Activated T-cell treated with anti-CD3 and anti-CD28 coated beads for 24 hours (primary cell): Measurements from ENCODE around the gene ALKBH1.
"Not testable (repeated sequence)": the region's sequence is repeated elsewhere in the genome, so short reads cannot be mapped to it uniquely, and the experiment has no call there.

Experiments used
- DNase-seq: peaks from one replicate; pipeline ENCODE4 v3.0.0-alpha.2; 2020; ENCODE audit warnings: low read depth

ALKBH1 gene, protein sequence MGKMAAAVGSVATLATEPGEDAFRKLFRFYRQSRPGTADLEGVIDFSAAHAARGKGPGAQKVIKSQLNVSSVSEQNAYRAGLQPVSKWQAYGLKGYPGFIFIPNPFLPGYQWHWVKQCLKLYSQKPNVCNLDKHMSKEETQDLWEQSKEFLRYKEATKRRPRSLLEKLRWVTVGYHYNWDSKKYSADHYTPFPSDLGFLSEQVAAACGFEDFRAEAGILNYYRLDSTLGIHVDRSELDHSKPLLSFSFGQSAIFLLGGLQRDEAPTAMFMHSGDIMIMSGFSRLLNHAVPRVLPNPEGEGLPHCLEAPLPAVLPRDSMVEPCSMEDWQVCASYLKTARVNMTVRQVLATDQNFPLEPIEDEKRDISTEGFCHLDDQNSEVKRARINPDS

DNA sequence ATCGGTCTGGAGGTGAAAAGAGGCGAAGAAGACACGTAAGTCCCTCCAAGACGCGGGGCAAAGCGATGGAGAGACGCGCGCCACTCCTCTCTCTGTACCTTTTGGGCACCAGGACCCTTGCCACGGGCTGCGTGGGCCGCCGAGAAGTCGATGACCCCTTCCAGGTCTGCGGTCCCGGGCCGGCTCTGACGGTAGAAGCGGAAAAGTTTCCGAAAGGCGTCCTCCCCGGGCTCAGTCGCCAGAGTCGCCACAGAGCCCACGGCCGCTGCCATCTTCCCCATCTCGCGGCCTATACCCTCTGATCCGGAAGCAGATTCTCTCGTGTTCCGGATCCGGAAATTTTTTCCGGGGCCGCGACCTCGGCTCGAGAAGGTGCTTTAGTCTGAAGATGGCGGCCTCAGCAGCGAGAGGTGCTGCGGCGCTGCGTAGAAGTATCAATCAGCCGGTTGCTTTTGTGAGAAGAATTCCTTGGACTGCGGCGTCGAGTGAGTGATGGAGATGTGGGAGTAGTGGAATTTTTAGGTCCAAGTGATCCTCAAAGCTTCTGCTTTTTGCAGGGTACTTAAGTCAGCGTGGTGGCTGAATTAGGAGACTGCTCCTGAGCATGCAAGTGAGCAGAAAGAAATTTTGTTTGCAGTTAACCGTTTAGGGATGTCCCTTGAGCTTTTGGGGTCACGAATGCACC is at the start of gene ALKBH1, which contains the start of gene SLIRP:
TSS of gene ALKBH1 (minus strand) at position 300 of the 685 bp plus-strand sequence. CDS start at position 281, 19 bp downstream.
TSS of gene SLIRP (plus strand) at position 380 of the 685 bp plus-strand sequence. CDS start at position 389, 9 bp downstream.
- DNase-seq = peak; percentile 84

DNA sequence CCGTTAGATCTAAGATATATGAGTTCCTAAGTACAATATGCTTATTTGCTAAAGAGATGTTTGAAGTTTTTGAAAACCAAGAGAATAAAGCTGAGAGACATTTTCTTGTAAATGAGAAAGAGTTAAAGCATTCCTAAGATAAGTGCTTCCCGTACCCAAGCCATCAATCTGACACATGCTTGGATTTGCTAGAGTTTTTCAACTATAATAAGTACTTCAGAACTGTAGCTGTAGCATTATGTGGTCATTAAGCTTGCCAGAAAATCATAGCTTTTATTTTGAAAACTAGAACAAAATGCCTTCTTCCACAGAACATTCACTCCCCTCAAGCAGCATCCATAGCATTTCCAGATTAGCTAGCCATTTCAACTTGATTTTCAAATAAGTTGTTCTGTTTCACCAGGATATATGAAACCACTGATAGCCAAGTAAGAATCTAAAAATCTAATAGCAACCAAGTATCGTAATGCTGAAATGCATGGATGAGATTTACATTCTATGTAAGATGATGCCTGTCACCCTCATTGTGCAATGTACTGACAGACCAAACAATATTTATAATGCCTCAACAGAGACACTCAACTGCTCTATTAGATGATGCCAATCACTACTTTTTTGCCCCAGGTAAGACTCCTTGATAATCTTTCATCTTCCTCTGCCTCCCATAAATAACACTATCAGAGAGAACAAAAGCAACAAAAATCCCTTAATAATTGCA is 45.1 kb upstream of the ALKBH1 start:
- no peak for DNase-seq

DNA sequence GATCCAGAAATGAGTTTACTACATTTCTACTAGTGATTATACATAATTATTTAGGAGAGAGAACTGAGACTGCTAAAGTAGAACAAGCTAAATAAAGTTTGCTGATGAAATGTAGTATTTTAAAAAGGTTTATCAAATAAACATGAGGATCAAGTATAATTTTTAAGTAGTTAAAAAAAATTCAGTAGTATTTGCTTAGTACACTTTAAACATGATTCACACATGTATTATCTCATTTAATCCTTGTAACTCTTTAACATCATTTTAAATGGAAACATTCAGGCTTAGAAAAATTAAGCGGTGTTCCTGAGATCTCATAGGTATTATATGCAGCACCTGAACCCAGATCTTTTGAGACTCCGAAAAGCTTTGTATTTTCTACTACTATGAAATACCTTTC is 44.4 kb upstream of the ALKBH1 start:
- DNase-seq = no peak

DNA sequence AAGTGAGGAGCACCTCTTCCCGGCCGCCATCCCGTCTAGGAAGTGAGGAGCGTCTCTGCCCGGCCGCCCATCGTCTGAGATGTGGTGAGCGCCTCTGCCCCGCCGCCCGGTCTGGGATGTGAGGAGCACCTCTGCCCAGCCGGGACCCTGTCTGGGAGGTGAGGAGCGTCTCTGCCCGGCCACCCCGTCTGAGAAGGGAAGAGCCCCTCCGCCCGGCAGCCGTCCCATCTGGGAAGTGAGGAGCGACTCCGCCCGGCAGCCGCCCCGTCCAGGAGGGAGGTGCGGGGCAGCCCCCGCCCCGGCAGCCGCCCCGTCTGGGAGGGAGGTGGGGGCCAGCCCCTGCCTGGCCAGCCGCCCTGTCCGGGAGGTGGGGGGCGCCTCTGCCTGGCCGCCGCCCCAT is 39.6 kb upstream of the ALKBH1 start:
- not testable (repeated sequence) for DNase-seq

DNA sequence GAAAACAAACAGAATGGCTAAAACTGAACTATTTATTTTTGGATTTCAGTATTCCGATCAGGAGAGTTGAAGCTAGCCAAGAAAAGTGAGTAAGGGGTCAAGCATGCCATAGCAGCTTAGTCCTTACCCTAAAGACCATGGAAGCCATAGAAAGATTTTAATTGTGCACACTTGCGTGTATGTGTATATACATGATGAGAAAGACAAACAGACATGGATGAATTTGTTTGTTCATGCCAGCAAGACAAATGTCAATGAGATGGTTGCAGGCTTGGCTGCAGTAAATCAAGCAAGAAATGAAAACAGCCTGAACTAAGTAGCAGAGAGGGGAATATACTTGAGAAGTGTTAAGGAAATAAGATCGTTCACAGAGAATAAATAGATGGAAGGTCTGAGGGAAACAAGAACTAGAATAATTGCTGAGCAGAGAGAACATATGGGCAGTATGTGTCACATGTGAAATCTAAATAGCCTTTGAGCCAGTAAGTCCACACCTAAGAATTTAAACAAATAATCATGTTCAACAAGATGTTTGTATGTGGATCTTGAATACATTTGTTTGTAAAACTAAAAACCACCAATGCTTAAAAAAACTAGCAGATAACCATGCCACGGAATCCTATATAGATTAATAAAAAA is 38.4 kb upstream of the ALKBH1 start:
- no peak for DNase-seq

DNA sequence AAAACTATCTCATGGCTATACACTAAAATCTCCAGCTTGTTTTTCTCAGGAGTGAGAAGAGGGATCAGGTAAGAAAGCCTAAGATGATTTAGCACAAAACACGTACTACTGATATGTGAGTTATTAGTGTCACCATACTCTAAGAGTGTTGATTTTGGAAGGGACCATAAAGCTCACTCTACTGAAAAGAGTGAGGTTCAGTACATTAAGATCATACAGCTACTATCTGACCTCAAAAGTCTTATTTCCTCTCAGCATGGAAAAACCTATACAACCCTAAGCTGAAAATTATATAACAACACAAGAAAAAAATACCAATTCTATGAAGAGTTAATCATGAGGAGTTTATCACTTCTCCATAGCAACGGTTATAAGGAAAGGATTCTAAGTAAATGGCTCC is 33.6 kb upstream of the ALKBH1 start:
- DNase-seq = no peak

DNA sequence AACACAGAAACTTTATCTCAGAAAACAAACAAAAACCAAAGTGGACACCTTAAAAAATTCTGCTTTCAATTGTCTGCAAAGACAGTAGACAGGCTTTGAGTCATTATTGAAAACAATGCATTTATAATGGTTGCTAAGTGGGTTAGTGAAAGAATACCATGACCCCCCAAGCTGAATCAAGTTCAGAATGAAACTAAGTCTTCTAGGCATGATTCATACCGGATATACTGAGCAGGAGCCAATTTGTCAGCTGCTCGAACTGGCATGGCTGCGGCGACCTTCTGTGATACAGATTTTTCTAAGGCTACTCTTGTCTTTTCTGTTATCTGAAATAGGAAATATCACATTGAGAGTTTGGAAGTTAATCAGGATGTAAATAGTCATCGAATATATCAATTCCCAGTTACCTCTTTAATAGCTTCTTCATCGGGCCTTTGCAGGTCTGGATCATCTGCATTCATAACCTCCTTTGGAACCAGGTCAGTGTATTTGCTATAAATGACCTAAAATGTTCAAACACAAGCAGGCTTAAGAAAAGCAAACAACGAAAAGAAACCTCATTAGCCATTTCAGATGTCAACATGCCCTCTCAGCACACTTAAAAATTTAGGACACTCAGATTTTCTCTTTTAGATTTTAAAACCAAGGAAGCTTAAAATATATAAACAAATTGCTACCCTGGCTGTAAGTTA is 30.9 kb upstream of the ALKBH1 start:
- no peak for DNase-seq

DNA sequence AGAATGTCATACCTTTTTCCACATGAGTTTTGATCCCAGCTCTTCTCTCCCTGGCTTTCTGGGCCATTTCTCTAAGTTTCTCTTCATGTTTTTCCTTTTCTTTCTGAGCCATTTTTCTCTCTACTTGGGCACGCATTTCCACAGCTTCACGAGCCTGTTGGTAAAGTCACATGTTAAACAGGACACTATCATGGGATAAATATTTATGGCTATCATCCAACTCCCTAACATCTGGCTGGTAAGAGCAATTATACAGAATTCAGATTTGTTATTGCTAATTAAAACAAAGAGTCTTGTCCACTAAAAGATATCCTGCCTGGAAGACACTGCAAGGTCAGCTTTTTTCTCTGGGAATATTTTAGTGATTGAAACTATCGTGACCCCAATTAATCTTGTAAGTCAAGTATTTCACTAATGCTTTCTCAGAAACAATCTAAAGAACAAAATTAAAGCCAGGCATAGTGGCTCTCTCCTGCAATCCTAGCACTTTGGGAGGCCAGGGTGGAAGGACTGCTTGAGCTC is 23.2 kb upstream of the ALKBH1 start:
- DNase-seq = no peak

DNA sequence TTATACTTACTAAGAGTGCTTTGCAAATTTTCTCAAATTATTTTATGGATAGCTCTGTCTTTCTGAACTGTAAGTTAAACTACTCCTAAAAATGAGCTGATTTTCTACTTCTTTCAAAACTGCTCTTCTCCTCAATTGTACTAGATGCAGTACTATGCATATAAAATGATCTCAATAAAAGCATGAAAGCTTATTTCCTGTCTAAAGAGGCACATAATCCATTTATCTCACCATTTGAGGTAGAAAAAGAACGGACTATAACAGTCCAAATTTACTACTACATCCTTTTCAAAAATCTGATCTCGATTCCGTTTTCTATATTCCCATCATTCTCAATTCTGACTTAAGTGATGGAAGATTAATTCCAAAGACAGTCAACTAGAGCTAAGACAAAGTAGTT is 14.5 kb upstream of the ALKBH1 start:
- no peak for DNase-seq

DNA sequence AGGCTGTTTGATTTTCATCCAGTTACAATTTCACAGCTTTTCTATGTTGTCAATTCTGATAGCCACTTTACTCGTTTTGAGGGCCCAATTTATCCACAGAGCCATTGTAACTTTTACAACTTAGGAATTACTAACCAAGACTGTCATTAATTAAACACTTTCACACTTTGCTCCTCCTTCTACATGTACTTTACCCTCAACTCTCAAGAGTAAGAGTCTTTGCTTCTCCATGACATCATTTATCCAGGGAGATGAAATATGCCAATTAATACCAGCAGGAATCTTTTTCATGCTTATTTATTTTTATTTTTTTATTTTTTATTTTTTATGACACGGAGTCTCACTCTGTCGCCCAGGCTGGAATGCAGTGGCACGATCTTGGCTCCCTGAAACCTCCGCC is 13.6 kb upstream of the ALKBH1 start:
- DNase-seq = no peak

DNA sequence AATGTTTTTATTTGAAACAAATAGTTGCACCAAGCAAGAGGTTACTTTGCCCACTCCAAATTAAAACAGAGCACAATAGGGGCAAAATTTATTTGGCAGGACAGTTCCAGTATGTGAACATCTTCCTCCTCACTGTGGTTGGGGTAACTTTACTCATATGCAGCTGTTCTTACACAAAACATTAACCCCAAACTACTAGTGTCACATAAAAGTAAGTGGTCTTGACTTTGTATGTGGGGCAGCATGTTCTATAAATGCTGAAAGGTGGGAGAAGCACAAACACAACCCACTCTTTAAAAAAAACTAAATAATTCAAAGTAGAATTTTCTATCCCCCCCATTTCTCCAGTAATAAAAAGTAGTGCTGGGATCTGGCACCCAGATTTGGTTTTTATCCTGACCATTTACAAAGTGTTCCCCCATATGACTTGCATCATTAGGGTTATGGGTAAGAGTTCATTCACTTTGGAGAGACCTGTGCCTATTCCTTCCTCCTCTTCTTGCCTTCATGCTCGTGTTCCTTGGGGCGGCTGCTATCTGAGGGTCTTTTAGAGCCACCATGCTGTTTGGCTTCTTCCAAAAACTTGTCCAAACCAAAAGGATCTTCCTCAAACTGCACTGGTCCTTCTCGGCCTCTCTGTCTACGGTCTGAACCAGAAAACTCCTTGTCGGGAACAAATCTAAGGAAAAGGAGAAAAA is 9.9 kb upstream of the ALKBH1 start:
- no peak for DNase-seq

DNA sequence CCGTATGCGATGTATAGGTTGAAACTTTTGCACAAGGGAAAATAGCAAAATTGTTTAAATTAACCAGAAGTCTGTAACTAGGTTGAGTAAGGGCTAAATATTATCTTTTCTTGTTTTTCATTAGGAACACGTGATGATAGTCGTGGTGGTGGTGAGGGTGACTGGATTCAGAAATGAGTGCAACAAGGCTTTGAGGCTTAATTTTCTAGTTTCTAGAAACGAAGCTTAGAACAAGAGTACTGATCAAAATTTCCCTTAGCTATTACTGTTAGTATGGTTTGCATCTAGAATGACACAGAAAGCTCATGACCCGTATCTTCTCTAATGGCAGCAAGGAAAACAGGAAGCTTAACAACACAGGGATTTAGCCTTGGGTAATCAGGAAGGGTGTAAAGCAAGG is 7.1 kb upstream of the ALKBH1 start:
- no peak for DNase-seq

DNA sequence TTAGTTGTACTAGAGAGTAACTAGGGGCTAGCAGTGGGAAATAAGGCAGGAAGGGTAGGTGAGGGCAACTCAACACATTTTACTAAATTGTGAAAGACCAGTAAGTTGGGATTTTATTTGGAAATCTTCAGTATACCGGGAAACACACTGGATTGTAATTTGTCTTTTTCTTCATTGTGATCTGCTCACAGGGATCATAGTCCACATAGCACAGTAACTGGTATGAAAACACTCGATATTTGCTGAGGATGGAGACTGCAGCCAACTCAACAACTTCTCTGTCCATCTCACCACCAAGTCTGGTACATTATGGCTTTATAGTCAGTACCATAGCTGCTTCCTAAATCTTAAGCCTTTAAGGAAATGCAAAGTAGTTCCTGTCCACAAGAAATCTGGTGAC is 2.5 kb upstream of the ALKBH1 start:
- no peak for DNase-seq

DNA sequence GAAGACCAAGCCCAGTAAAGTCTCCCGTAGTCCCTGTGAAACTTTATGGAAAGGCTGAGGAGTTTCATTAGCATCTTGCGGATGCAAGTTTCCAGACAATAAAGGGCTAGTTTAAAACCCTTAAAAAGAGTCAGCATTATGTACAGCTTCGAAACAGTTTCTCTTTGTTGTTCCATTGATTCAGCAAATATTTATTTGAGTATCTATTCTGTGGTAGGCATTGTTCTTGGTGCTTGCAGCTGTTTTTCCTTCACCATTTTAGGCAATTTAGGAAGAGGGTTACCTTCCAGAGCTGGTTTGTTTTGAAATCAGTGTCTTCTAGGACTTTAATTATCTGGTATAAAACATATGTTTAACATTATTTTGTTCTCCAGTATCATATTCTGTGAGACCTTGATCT is 1.6 kb upstream of the ALKBH1 start:
- no peak for DNase-seq

DNA sequence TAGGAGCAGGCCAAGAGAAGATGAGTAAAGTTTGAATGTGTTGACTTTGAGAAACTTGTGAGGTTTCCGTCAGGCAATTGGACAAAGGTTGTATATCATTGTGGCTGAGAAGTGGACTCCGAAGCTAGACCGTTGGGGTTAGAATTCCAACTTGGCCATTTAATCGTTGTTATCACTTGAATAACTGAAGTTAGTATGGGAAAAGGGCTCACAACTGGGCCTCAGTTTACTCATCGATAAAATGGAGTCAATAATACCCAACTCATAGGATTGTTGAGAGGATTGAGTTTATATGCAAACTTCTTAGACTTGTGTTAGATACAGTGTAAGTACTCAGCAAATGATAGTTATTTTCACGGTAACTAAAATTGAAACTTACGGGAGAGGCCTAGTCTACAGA is 926 bp upstream of the ALKBH1 start:
- no peak for DNase-seq

DNA sequence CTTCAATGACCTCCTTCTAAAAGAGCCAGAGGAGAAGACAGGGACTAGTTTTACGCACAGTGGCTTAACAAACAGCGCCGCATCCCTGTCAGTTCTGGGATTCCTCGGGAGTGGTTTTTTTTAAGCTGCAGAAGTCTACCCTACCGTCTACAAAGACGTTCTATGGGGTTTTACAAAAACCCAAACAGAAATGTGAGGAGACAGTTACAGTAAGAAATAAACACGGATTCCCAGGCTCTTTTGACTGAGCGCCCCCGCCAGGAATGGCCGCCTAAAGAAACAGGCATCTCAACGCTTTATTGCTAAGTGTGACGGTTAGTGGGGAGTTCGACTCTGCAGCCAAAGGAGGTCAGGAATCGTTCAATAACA is 484 bp downstream of the ALKBH1 start:
- DNase-seq = no peak

DNA sequence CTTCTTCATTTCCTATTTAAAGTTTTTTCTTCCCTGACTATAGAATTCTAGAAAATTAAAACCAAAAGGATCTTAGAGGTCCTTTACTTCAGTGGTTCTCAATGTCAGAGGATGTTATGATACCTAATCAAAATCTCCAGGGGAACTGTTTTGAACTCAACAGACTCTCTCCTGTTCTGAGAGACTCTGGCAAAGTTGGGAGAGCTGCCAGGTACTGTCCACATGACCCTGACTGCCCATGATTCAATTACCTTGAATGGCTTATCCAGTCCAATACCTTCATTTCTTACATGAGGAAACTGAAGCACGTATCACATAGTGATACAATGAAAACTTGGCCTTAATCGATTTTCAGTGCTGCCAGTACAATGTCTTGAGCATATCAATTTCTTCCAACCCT is 16.6 kb downstream of the ALKBH1 start:
- no peak for DNase-seq

DNA sequence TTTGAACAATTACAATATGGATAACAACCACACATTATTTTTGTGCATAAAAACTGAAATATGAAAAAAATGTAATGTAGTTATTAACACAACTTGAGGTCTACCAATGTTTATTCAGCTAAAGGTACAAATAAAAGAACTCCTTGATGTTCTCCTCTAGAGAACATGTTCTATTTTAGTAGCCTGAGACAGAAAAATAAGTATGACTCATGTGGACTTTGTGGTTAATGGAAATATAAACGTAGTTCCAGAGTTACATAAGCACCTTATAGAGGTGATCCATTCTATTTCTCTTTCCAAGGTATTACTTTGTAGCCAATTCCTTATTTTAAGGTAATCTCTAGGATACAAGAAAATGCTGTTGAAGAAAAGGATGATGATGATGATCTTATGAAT is 25.7 kb downstream of the ALKBH1 start:
- no peak for DNase-seq

DNA sequence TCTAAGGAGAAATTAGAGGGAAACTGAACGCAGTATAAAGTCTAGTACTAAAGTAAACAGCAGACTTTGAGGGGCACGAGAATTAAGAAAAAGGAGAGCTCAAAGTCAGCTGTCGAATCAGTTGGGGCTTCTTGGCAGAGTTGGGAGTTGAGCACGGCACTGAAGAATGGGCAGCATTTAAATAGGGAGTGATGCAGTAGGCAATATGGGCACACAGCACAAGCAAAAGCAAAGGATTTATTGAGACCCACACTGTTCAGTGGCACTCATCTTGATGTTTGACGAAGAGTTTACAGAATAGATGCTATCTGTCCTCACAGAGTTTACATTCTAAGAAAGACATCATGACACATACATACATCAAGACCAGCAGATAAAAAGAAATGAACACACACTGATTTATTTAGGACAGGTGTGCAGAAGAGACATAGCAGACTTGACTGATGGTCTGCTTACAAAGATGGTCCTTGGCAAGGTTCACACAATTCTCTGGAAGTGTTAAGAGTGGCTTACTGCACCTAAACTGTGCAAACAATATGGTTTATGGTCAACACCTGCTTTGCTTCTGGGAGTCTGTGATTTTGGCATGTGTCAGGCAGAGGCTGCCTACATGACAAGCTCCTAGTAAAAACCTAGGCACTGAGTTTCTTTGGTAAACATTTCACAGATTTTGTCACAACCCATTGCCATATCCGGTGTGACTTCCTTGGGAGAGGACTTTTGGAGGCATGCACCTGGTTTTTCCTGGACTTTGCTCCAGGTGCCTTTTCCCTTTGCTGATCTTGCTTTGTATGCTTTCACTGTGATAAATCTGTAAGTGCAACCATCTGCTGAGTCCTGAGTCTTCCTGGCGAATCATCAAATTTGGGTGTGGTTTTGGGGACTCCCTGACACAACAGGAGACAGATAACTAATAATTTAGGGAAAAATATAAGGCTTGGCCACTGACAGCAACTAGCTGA is 26.3 kb downstream of the ALKBH1 start:
- DNase-seq = no peak

DNA sequence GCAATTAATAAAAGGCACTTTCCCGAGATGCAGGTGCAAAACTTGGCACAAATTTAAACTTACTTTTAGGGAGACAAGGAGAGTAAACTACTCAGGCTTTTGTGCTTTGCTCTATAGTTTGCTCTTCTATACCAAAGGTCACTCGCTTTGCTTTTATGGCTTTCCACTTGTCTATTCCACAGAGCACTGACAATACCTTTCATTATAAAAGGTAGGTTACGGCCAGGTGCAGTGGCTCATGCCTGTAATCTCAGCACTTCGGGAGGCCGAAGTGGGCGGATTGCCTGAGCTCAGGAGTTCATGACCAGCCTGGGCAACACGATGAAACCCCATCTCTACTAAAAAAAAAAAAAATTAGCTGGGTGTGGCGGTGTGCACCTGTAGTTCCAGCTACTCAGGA is 32.9 kb downstream of the ALKBH1 start:
- DNase-seq = no peak
